HL-60 (cell line): ENCODE data around the gene RPS6KA4.
A peak's percentile ranks its signal among the peaks of the same experiment; 100 is the strongest.

Experiments used
- DNase-seq, 2 experiments: peaks; one replicate each; pipeline ENCODE4 v3.0.0-alpha.2; 2010 to 2020; ENCODE audit warnings: low read depth in 1 of 2, low spot score in 1 of 2
- H3K27ac ChIP-seq: fragments of 250-450 bp; sonication (Bioruptor Pico); replicated peaks from 2 replicates; pipeline ENCODE4 v1.5.1; 2020; ENCODE audit warnings: mild to moderate bottlenecking, moderate library complexity
- H3K27me3 ChIP-seq: fragments of 250-450 bp; sonication (Bioruptor Pico); 2 replicates; pipeline ENCODE4 v1.5.1; 2021; ENCODE audit warnings: mild to moderate bottlenecking, moderate library complexity; ENCODE audit not compliant: insufficient read depth, poor library complexity, severe bottlenecking
- H3K4me3 ChIP-seq: replicated peaks from 2 replicates; pipeline ENCODE4 v1.5.1; 2011; ENCODE audit warnings: mild to moderate bottlenecking, control low read depth, low read length; ENCODE audit not compliant: insufficient read depth
- GABPA ChIP-seq: IDR thresholded peaks from 2 replicates; pipeline ENCODE4 v1.6.1; 2012; ENCODE audit warnings: low read depth
- POLR2AphosphoS5 ChIP-seq: IDR thresholded peaks from 2 replicates; pipeline ENCODE4 v1.6.1; 2012; ENCODE audit warnings: low read depth
- SPI1 ChIP-seq: IDR thresholded peaks from 2 replicates; pipeline ENCODE4 v1.6.1; 2012; ENCODE audit warnings: low read depth, mild to moderate bottlenecking, borderline replicate concordance
- TF ChIP-seq, protein P1 (sequence below): IDR thresholded peaks from one replicate; pipeline ENCODE4 v1.5.1; 2011; ENCODE audit warnings: low read length, control low read depth, inconsistent platforms; ENCODE audit not compliant: insufficient read depth
- TF ChIP-seq, protein P2 (sequence below): IDR thresholded peaks from 2 replicates; pipeline ENCODE4 v1.6.1; 2012; ENCODE audit warnings: low read depth; ENCODE audit not compliant: insufficient replicate concordance

RPS6KA4 gene

DNA sequence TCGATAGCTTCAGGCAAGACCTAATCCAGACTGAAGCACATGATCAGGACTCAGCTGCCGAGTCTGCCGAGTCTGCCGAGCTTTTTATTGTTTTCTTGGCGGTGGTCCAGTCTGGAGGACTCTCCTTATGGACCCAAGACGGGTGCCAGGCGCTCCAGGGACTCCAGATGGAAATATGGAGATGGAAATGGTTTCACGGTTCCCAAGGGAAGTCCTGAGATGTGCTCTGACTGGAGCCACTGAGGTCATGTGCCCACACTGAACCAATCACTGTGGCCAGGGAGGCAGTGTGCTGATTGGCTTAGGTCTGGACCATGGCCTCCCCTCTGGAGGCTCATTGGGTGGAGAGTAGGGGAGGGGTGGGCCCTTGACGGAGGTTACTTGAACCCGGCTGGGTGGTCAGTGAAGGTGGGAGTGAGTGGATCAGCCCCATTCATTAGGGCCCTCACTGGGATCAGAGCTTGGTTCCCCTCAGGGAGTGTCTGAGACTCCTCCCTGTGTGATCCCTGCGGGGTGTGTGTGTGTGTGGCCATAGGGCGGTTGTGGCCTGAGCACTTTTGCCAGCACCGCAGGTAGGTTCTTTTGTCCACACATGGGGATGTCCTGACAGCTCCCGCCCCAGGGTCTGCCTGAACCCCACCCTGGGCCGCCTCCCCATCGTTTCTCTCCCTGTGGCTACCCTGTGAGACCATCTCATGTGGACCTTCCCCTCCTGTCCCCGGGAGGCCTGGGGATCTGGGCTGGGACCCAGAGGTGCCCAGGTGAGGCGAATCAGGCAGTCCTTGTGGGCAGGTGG lies 14.0 kb downstream of the RPS6KA4 start:
- no peaks in the 10 kb centered on the region for H3K27me3 ChIP-seq
- H3K27ac ChIP-seq, result no peak overlapping the region
- TF ChIP-seq SPI1 (no peak), GABPA (no peak), POLR2AphosphoS5 (no peak)
- TF ChIP-seq, protein P1, sequence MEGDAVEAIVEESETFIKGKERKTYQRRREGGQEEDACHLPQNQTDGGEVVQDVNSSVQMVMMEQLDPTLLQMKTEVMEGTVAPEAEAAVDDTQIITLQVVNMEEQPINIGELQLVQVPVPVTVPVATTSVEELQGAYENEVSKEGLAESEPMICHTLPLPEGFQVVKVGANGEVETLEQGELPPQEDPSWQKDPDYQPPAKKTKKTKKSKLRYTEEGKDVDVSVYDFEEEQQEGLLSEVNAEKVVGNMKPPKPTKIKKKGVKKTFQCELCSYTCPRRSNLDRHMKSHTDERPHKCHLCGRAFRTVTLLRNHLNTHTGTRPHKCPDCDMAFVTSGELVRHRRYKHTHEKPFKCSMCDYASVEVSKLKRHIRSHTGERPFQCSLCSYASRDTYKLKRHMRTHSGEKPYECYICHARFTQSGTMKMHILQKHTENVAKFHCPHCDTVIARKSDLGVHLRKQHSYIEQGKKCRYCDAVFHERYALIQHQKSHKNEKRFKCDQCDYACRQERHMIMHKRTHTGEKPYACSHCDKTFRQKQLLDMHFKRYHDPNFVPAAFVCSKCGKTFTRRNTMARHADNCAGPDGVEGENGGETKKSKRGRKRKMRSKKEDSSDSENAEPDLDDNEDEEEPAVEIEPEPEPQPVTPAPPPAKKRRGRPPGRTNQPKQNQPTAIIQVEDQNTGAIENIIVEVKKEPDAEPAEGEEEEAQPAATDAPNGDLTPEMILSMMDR, result no peak
- TF ChIP-seq, protein P2, sequence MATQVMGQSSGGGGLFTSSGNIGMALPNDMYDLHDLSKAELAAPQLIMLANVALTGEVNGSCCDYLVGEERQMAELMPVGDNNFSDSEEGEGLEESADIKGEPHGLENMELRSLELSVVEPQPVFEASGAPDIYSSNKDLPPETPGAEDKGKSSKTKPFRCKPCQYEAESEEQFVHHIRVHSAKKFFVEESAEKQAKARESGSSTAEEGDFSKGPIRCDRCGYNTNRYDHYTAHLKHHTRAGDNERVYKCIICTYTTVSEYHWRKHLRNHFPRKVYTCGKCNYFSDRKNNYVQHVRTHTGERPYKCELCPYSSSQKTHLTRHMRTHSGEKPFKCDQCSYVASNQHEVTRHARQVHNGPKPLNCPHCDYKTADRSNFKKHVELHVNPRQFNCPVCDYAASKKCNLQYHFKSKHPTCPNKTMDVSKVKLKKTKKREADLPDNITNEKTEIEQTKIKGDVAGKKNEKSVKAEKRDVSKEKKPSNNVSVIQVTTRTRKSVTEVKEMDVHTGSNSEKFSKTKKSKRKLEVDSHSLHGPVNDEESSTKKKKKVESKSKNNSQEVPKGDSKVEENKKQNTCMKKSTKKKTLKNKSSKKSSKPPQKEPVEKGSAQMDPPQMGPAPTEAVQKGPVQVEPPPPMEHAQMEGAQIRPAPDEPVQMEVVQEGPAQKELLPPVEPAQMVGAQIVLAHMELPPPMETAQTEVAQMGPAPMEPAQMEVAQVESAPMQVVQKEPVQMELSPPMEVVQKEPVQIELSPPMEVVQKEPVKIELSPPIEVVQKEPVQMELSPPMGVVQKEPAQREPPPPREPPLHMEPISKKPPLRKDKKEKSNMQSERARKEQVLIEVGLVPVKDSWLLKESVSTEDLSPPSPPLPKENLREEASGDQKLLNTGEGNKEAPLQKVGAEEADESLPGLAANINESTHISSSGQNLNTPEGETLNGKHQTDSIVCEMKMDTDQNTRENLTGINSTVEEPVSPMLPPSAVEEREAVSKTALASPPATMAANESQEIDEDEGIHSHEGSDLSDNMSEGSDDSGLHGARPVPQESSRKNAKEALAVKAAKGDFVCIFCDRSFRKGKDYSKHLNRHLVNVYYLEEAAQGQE, result no peak
- no peak overlapping the region for H3K4me3 ChIP-seq
- DNase-seq, result peak in 1 of 2 experiments; percentile 32

DNA sequence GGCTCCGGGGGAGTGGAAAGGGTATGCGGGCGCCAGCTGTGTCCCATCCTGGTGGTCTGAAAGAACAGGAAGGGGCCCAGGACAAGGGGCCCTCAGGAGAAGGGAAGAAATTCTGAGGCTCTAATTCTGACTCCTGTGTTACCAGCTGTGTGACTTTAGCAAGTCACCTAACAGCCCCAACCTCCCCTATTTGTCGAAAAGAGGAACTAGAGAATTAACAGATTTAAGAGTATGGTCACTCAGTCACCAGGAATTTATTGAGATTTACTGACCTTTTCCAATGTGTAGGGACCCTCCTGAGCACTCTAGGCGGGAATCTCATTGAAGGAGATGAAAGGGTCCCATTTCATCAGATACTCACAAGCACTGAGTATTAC lies 14.6 kb downstream of the RPS6KA4 start:
- H3K4me3 ChIP-seq, result no peak overlapping the region
- peak in 1 of 2 experiments; percentile 47 for DNase-seq
- H3K27ac ChIP-seq, result no peak overlapping the region

DNA sequence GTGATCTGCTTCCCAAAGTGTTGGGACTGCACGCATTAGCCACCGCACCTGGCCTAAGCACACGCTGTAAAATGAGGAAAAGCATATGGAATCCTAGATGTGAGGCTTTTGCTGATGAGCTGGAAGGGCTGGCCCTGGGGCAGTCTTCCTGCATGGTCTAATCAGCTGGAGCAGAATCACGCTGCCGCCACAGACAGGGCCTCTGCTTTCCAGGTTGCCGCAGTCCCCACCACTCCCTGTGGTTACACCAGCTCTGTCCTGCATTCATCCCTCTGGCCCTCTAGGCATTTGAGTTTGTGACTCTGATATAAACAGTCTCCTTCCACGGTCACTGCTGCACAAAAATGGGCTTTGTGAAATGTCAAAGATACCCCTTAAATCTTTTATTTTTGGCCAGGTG lies 17.1 kb downstream of the RPS6KA4 start:
- H3K27me3 ChIP-seq, result no peaks in the 10 kb centered on the region
- TF ChIP-seq, protein P2, result no peak
- TF ChIP-seq GABPA (no peak), POLR2AphosphoS5 (no peak), SPI1 (no peak)
- TF ChIP-seq, protein P1, result no peak
- H3K27ac ChIP-seq, result no peak overlapping the region
- H3K4me3 ChIP-seq, result no peak overlapping the region
- no peak for DNase-seq

More for the DNA sequence above, 14.6 kb downstream of the RPS6KA4 start:
- TF ChIP-seq, protein P1, result no peak
- TF ChIP-seq GABPA (no peak), SPI1 (peak; percentile 60; the same call in 1 of the 2 replicates), POLR2AphosphoS5 (no peak)
- TF ChIP-seq, protein P2, result no peak
- H3K27me3 ChIP-seq, result no peaks in the 10 kb centered on the region
